ENCODE results near the gene CUL2. TPM values are rescaled to one million over a fixed set of nuclear protein-coding genes. Genes with fewer than 3 reads are reported as not detected.
"Not testable (repeated sequence)": the region's sequence is repeated elsewhere in the genome, so short reads cannot be mapped to it uniquely, and the experiment has no call there.

CUL2 gene
- total RNA-seq, 3 donors from 2014 or later: 18.5 to 40.4 (median 24.7) TPM

DNA sequence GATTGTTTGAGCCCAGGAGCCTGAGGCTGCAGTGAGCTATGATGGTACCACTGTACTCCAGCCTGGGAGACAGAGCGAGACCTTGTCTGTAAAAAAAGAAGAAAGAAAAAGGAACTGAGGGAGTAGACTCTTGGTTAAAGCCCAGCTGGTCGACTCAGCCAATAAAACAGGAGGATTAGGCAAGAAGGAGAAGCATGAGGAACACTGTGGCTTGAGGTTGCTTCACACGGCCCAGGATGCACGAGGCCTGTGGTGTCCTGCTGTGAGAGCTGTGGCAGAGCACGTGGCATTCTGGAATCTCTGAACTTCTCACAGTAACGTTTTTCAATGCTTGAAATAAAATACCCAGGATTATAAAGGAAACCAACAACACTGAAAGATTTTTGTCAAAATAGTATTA is 93.3 kb downstream of the CUL2 start:
- intact Hi-C loops (cut with DNase I, micrococcal nuclease): no loop called here
- Histone ChIP-seq H3K4me3 (no peak overlapping the region), H3K36me3 (ENCODE audit: low read depth) (no peaks in the 10 kb centered on the region), H3K4me1 (ENCODE audit: low read depth) (no peaks in the 10 kb centered on the region), H3K9me3 (no peaks in the 10 kb centered on the region)
- ATAC-seq: peak; percentile 43
- TF ChIP-seq CTCF (IDR thresholded peaks at IDR 0.05): no peak
- DNase-seq: peak in 2 of 3 donors; percentile 12 to 55

DNA sequence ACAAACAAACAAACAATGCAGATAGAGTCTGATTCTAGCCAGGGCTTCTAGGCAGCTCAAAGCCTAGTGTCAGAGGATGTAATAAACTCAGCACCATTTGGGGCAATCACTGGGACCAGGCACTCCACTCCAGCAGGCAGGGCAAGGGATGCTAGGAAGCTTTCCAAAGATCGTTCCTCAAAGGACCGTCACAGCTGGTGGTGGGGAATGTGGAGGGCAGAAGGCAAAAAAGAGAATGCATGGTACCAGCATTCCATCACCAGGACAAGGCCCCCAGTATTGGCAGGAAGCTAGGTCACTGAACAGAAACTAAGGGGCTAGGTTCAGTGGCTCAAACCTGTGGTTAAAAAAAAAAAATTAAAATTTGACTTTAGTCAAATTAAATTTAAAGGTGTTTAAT is 94.2 kb downstream of the CUL2 start:
- TF ChIP-seq CTCF (IDR thresholded peaks at IDR 0.05): no peak
- intact Hi-C loops (cut with DNase I, micrococcal nuclease): no loop called here
- no peaks in the 10 kb centered on the region for H3K9me3 ChIP-seq
- no peaks in the 10 kb centered on the region for H3K36me3 ChIP-seq (ENCODE audit: low read depth)
- DNase-seq (no peak), ATAC-seq (no peak)
- H3K4me1 ChIP-seq (ENCODE audit: low read depth): no peaks in the 10 kb centered on the region
- no peak overlapping the region for H3K4me3 ChIP-seq

DNA sequence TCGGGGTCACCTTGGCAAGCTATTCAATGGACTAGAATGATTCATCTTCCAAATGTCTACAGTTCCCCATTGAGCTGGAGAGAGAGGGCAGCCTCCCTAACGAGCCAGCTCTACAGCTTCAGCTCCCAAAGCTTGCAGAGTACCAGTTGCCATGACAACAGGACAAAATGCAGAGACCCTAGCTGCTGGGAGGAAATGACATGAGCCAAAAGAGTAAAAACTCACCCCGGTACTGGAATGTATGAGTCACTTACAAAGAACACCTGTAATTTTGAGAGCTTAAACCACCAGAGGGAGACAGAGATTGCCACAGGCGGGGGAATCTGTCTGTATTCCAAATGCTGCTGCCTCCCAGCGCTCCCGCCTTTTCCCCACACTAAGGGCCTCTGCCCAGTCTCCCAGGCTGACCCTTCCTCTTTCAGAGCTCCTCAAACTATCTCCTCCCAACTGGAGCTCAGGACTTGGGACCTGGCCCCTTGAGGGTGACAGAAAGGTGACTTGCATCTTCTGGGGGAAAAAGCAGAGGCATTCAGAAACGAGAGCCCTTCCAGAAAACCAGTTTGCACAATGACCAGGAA is 95.5 kb downstream of the CUL2 start:
- DNase-seq (peak in 2 of 3 donors; percentile 40 to 53), ATAC-seq (peak; percentile 91)
- peak; percentile 35 for TF ChIP-seq CTCF (IDR thresholded peaks at IDR 0.05)
- no peaks in the 10 kb centered on the region for H3K4me1 ChIP-seq (ENCODE audit: low read depth)
- intact Hi-C loops (cut with DNase I, micrococcal nuclease): no loop called here
- no peaks in the 10 kb centered on the region for H3K9me3 ChIP-seq
- H3K4me3 ChIP-seq: no peak overlapping the region
- no peaks in the 10 kb centered on the region for H3K36me3 ChIP-seq (ENCODE audit: low read depth)

DNA sequence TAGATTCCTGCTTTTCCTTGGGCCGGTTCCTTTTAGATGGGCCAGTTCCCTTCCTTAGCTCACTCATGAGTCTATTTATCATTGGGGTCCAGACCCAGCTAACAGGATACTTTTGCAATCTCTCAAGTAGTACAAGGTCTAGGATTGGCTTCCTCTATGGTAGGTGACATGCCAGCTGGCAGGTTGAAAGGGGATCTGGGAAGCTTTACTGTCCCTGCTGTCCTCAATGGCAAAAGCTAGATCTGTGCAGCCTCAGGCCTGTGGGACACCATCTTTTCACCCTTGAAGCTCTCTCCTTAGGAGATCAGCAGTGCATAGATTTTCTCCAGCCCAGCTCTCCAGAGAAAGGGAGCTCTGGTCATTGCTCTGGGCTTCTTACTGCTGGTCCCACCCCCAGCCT is 96.4 kb downstream of the CUL2 start:
- Histone ChIP-seq H3K36me3 (ENCODE audit: low read depth) (no peaks in the 10 kb centered on the region), H3K4me3 (no peak overlapping the region), H3K4me1 (ENCODE audit: low read depth) (no peaks in the 10 kb centered on the region), H3K9me3 (no peaks in the 10 kb centered on the region)
- ATAC-seq (no peak), DNase-seq (no peak)
- intact Hi-C loops (cut with DNase I, micrococcal nuclease): no loop called here
- TF ChIP-seq CTCF (IDR thresholded peaks at IDR 0.05): no peak

DNA sequence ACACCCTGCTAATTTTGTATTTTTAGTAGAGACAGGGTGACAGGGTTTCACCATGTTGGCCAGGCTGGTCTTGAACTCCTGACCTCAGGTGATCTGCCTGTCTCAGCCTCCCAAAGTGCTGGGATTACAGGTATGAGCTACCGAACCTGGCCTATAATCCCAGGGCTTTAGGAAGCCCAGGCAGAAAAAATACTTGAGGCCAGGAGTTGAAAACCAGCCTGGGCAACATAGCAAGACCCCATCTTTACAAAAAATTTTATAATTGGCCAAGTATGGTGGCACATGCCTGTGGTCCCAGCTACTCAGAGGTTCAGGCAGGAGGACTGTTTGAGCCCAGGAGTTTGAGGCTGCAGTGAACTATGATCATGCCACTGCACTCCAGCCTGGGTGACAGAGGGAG is 99.0 kb downstream of the CUL2 start:
- DNase-seq; H3K9me3 ChIP-seq; ATAC-seq; intact Hi-C loops (cut with DNase I, micrococcal nuclease); H3K36me3 ChIP-seq (ENCODE audit: low read depth); H3K4me1 ChIP-seq (ENCODE audit: low read depth); H3K4me3 ChIP-seq: not testable (repeated sequence)

DNA sequence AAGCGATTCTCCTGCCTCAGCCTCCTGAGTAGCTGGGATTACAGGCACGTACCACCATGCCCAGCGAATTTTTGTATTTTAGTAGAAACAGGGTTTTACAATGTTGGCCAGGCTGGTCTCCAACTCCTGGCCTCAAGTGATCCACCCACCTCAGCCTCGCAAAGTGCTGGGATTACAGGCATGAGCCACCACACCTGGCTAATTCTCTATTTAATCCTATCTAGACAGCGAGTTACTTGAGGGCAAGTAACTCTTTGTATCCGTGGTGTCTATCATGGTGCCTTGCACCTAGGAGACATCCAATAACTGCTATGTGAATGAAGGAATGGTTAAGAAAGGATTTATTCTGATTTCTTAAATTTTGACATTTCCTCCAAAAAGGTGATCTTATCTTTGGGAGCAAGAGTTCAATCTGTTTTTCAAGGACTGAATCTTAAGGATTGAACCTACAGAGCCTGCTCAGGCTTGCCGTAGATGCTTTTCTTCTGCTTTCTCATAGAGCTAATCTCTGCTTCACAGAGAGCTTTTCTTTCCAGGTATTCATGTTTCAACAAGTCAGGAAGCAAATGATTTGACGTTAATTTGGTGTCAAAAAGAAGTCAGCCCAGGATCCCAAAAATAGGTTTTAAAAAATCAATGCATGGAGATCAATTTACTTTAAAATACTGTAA is 101.6 kb downstream of the CUL2 start:
- TF ChIP-seq CTCF (IDR thresholded peaks at IDR 0.05): no peak
- Histone ChIP-seq H3K36me3 (ENCODE audit: low read depth) (no peaks in the 10 kb centered on the region), H3K4me3 (no peak overlapping the region), H3K9me3 (peaks cover 11% of the 10 kb centered on the region), H3K4me1 (ENCODE audit: low read depth) (no peaks in the 10 kb centered on the region)
- DNase-seq: no peak
- ATAC-seq: no peak
- intact Hi-C loops (cut with DNase I, micrococcal nuclease): no loop called here
